HFF-Myc (cell line): Measurements from ENCODE around the gene JARID2.
"Not testable (repeated sequence)": the region's sequence is repeated elsewhere in the genome, so short reads cannot be mapped to it uniquely, and the experiment has no call there.

Experiments used
- DNase-seq: peaks from one replicate; pipeline ENCODE4 v3.0.0-alpha.2; 2011; ENCODE audit warnings: low read depth; ENCODE audit errors: extremely low read depth
- H3K4me3 ChIP-seq: replicated peaks from 2 replicates; pipeline ENCODE4 v1.5.1; 2011; ENCODE audit warnings: low read depth, mild to moderate bottlenecking, control low read depth, low read length
- TF ChIP-seq, protein P1 (sequence below): IDR thresholded peaks from 2 replicates; pipeline ENCODE4 v1.5.1; 2012; ENCODE audit warnings: mild to moderate bottlenecking, low read depth, low read length, control low read depth; ENCODE audit errors: missing control alignments

Gene JARID2

DNA sequence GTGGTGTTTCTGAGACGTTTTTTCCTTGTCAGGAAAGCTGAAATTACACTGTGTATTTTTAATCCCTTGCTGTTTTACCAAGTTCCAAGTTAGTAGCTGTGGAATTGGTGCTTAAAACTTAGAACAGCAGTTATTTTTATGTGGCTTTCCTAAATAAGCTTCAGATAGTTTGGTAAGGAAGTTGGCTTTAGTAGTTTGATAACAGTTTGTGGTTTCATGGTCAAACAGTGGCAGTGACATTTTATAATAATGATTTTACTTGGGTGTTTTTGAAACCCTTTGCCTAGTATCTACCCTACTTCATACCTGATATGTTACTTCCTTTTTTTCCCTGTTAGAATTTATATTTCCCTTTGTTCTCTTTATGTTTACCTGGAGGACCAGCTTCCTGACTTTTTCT lies 164.9 kb downstream of the JARID2 start:
- TF ChIP-seq, protein P1, sequence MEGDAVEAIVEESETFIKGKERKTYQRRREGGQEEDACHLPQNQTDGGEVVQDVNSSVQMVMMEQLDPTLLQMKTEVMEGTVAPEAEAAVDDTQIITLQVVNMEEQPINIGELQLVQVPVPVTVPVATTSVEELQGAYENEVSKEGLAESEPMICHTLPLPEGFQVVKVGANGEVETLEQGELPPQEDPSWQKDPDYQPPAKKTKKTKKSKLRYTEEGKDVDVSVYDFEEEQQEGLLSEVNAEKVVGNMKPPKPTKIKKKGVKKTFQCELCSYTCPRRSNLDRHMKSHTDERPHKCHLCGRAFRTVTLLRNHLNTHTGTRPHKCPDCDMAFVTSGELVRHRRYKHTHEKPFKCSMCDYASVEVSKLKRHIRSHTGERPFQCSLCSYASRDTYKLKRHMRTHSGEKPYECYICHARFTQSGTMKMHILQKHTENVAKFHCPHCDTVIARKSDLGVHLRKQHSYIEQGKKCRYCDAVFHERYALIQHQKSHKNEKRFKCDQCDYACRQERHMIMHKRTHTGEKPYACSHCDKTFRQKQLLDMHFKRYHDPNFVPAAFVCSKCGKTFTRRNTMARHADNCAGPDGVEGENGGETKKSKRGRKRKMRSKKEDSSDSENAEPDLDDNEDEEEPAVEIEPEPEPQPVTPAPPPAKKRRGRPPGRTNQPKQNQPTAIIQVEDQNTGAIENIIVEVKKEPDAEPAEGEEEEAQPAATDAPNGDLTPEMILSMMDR = no peak
- no peak overlapping the region for H3K4me3 ChIP-seq
- DNase-seq = no peak

DNA sequence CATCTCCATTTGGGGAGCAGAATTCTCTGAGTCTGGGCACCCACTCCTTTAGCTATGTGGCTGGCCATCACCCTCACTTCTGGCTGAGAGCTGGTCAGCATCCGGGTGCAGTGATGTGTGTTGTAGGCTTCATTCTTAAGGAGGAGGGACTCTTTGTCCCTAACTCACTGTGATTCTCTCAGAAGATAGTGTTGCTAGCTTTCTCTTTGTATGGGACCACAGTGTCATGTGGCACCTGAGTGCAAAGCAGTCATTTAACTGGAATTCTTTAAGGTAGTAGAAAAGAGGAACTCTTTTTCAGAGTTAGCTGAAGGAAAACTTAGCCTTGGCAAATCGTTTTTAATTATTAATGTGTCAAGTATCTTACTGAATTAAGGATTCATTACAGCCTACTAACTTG lies 165.9 kb downstream of the JARID2 start:
- TF ChIP-seq, protein P1 = no peak
- DNase-seq = no peak
- no peak overlapping the region for H3K4me3 ChIP-seq

DNA sequence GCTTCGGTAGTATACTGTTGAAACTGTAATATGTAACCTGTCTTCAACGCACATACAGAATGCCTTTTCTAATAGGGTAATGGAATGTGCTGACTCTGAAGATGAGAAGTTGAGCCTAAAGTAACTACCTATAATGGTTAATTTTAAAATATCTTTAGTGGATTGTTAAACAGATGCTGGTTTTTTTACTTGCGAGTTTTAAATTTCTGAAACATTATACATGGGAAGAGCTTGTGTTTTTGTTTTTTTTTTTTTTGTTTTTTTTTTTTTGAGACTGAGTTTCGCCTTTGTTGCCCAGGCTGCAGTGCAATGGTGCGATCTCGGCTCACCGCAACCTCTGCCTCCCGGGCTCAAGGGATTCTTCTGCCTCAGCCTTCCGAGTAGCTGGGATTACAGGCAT lies 166.9 kb downstream of the JARID2 start:
- H3K4me3 ChIP-seq = no peak overlapping the region
- DNase-seq = no peak
- TF ChIP-seq, protein P1 = no peak

DNA sequence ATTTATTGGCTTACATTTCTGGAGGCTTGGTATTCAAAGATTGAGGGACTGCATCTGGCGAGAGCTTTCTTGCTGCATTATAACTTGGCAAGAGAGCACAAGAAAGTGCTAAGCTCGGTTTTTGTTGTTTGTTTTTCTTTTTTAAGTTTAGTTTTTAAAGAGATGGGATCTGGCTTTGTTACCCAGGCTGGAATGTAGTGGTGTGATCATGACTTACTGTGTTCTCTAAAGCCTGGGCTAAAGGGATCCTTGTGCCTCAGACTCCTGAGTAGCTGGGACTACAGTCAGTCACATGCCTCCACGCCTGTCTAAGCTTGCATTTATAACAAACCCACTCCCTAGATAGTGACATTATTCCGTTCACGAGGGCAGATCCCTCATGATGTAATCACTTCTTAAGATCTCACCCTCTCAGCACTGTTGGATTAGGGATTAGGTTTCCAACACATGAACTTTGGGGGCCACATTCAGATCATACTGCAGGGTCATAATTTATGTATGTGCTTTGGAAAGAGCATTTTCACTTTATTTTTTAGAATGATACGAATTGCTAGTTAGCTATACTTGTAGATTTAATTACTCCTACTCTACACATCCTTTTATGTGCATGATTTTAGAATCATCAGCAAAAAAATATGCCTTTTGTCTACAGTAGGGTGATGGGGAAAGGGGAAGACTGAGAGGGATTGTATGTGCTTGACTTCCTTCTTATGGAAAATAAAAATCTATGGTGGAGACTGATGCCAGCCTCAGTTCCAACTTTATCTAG lies 167.8 kb downstream of the JARID2 start:
- no peak overlapping the region for H3K4me3 ChIP-seq
- no peak for DNase-seq
- TF ChIP-seq, protein P1 = no peak

DNA sequence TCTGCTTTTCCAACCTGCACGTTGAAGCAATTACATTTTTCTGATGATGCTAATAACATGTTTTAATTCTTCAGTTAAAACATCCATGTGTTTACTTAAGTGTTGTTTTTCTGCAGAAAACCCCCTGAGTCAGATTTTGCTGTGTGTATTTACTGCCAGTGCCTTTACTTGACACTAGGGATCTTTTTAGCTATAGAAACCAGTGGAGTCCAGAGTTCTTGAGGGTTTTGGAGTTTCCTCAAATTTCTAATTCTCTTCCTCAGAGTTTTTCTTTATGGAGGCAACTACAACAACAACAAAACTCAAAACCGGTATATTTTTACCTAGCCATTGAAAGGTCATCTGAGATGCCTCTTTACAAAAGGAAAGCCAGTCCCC lies 168.4 kb downstream of the JARID2 start:
- TF ChIP-seq, protein P1 = no peak
- H3K4me3 ChIP-seq = no peak overlapping the region
- DNase-seq = no peak

DNA sequence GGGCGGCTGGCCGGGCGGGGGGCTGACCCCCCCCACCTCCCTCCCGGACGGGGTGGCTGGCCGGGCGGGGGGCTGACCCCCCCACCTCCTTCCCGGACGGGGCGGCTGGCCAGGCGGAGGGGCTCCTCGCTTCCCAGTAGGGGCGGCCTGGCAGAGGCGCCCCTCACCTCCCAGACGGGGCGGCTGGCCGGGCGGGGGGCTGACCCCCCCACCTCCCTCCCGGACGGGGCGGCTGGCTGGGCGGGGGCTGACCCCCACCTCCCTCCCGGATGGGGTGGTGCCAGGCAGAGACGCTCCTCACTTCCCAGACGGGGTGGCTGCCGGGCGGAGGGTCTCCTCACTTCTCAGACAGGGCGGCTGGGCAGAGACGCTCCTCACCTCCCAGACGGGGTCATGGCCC lies 169.8 kb downstream of the JARID2 start:
- DNase-seq, H3K4me3 ChIP-seq: not testable (repeated sequence)

DNA sequence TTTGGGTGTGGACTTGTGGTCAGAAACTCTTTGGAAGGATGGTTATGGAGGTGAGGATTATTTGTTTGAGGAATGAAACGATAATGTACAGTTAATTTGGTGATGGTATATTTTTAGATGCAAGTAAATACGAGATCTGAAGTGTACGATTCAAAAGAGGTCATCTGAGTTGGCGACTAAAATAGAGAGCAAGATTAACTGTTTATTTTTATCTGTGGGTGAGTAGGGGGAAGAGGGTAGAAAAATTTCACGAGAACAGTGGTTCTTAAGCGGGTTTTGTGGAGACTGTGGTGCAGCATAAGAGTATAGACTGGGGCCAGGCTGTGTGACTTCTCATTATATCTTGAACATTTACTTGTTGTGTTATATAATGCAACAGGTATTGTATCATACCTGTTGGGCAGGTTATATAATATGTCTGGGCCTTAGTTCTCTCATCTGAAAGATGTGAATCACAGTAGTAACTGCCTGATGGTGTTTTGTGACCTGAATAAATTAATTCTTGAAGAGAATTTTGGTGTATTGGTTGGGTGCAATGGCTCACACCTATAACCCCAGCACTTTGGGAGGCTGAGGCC lies 171.2 kb downstream of the JARID2 start:
- TF ChIP-seq, protein P1 = no peak
- no peak for DNase-seq
- no peak overlapping the region for H3K4me3 ChIP-seq
